Hematopoietic multipotent progenitor cell treated with erythropoietin and hydrocortisone succinate and interleukin-3 and kit ligand, for 6 days (in vitro differentiated cells): ENCODE data around the gene OR4D9.
"Not testable (repeated sequence)": the region's sequence is repeated elsewhere in the genome, so short reads cannot be mapped to it uniquely, and the experiment has no call there.

ENCODE experiments used
- DNase-seq: peaks from one replicate; pipeline ENCODE4 v3.0.0-alpha.2; 2015

OR4D9 gene

DNA sequence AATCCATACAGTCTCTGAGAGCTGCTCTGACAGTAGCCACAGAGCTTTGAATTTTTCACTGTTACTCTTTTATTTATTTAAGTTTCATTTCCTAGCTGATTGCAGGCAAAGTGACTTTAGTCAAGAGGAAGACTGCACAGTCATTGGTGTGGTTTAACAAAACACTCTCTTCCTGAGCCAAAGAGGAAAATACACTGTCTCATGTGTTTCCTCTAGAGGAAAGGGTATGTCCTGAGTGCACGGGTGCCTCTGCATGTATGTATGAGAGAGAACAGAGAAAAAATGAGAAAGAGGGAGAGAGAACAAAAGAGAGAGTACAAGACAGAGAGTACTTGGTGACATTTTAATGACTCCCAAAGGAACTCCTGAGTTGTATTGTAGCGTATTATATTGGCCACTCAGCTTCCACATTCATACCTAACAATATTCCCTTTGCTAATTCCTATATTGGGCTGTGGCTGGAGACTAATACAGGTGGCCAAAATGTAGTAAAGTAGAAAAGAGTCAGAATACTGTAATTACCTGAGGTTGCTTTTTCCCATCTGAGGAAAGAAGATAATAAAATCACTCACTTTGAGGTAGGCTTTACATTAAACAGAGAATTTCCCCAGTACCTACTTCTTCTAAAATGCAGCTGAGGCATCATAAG lies at the start of gene OR4D9:
Gene OR4D9 (plus strand): TSS at position 599 of the 649 bp plus-strand sequence. CDS start 3,374 bp downstream, outside the sequence.
- peak; percentile 63 for DNase-seq

DNA sequence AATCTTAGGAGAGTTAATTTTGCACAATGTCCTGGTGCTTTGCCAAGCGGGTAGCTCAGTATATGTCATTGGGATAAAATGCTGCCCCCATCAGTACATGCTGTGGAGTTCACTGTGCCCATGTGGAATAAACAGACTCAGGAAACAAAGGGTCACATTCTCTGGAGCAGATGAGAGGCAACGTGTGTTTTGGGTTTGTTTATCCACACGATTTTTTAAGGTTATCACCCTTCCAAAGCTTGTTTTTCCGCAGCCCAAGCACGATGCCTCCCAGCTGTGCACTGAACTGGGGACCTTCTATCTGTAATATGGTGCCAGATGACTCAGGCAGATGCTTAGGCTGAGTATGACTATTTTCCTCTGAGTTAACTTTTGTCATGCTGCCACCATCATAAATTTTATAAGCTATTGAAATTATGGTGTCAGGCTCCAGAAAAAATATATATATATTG lies 48.1 kb upstream of the OR4D9 start:
- DNase-seq: no peak

DNA sequence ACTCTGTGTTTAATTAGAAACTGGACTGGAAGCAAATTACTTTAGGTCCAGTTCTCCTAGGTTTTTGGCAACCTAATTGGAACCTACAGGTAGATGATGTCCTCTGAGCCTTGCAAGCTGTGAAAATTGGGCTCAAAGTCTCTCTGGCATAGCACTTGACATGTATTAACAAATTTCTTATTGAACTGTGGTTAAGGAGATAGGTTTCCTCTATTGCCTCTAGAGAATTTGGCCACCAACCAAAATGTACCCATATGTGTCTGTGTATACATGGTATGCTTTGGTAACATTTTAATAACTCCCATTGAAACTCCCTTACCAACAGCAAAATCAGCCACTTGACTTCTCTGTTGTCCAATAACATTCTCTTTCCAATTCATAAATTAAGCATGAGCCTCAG lies 38.3 kb upstream of the OR4D9 start, which contains the start of gene OR4D10:
Gene OR4D10 (plus strand): TSS at position 301 of the 400 bp plus-strand sequence. CDS start 4,115 bp downstream, outside the sequence.
- no peak for DNase-seq

DNA sequence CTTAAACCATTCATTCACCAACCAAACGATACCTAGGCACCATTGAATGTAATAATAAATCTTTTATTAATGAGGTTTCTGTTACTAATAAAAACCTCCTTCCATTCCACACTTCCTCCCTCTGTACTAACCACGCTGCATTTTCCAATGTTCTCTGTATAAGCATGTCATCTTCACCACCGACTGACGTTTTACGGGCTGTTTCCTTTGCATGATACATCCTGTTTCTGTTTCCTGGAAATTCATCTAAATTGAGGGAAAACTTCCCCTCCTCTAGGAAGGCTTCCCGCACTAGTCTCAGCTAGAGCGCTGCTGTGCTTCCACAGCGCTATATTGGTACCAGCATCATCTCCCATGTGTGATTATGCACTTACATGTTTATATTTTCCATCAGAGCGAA lies 36.2 kb upstream of the OR4D9 start:
- no peak for DNase-seq

DNA sequence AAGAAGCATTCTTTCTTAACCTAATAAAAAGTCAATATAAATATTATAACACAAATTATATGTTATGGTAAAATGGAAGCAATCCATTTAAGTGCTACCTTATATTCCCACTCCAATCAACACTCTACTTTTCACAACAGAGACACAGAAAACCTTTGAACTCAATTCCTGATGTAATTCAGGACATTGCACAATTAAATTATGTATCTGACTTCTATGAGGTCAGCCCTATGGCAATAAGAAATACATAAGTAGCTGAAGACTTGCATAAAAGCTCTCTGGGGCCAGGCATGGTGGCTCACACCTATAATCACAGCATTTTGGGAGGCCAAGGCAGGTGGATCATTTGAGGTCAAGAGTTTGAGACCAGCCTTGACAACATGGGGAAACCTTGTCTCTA lies 31.4 kb upstream of the OR4D9 start:
- no peak for DNase-seq

DNA sequence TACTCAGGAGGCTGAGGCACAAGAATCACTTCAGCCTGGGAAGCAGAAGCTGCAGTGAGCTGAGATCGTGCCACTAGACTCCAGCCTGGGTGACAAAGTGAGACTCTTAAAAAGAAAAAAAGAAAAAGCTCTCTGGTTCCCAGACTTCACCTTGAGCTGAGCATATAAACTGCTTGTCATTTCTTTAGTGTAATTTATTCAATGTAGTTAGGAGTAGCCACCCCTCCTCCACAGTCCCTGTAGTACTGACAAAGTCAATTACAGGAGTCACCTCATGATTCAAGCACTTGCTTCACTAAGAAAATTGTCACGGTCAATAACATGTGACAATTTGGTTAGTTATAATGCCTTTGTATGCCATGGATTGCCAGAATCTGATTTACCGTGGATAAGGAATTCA lies 31.0 kb upstream of the OR4D9 start:
- DNase-seq: no peak

DNA sequence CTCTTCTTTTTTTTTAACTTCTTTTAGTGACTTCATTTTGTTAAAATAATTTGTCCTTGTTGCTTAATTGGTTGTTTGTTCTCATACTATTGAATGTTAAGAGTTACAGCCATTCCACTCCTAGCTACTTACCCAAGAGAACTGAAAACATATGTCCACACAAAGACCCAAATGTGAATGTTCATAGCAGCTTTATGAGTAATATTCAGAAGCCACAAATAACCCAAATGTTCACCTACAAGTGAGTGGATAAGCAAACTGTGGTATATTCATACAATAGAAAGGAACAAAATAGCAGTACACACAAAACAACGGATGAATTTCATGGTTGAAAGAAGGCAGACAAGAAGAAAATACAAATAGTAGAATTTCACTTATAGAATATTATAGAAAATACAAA lies 9.4 kb upstream of the OR4D9 start:
- no peak for DNase-seq

DNA sequence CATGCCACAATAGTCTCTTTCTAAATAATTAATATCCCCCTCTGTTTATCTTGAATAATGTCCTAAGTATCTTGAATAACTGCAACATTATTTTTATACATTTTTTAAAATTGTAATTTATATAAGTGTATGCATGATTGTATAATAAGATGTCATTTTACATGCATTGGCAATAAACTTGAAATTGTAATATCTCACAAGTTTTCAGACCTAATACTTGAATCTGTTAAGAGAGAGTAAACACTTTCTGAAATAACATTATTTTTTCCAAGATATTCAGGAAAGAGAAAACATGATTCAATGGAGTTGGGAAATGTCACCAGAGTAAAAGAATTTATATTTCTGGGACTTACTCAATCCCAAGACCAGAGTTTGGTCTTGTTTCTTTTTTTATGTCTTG lies 8.1 kb upstream of the OR4D9 start, which contains the start of gene OR4D11:
Gene OR4D11 (plus strand): TSS at position 301 of the 400 bp plus-strand sequence. CDS start 0 bp downstream, at position 301.
- DNase-seq: no peak

DNA sequence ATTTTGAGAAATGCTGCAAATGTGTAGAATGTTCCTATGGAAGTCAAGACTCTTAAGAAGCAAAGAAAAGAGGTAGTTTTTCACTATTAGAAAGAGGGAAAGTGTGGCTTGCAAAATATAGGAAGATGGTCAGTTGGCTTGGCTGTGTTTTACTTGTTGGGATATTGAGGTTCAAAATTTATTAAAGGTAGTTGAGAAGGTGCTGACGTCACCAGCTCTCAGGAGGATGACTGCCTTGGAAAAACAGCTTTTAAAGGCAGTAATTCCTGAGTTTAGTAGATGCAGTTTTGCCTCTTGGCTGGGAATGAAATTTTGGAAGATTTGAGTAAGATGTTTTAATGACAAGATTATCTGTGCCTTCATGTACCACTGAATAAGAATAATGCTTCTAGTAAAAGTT lies 336 bp downstream of the OR4D9 start:
- DNase-seq: no peak

DNA sequence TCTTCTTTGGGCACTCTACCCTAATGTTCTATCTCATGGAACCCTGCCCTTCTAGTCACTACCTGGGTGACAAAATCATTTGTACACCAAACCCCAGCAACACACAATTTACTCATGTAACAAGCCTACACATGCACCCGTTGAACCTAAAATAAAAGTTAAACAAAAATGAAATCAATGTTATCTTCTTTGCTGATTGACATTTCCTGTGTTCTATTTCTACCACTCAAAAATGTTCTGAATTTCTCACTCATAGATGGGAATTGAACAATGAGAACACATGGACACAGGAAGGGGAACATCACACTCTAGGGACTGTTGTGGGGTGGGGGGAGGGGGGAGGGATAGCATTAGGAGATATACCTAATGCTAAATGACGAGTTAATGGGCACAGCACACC lies 8.8 kb downstream of the OR4D9 start:
- DNase-seq: not testable (repeated sequence)

DNA sequence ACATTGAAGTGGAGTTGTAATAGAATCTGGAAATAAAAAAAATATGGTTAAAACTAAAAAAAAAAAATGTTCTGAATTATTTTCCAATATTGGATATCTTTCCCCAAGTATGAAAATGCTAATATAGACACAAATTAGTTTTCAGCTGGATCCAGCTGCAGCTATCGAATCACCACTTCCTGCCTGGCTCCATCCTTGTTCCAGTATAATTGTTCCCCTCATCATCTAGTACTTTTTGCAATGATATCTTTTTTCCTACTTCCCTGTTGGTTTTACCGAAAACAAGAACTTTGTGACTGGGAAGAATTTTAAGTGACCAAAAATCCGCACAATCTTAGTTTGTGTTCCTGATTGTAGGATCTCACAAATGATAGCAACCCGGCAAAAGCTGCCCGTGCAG lies 9.4 kb downstream of the OR4D9 start:
- no peak for DNase-seq

DNA sequence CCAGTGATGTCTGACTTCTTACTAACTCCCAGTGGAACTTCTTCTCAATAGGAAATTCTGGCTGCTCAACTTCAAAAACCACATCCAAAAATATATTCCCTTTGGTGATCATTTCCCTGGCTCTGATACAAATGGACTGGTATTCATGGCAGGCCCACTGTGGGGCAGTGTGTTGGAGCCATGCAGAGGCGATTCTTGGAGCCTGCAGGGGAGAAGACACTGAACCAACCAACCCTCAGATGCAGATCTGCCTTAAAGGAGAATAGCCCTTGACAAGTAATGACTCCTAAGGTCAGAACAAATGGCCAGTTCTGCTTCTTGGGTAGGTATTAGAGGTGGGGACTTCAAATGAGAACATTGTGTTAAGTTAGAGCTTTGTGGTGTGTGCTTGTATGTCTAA lies 12.2 kb downstream of the OR4D9 start:
- peak; percentile 15 for DNase-seq

DNA sequence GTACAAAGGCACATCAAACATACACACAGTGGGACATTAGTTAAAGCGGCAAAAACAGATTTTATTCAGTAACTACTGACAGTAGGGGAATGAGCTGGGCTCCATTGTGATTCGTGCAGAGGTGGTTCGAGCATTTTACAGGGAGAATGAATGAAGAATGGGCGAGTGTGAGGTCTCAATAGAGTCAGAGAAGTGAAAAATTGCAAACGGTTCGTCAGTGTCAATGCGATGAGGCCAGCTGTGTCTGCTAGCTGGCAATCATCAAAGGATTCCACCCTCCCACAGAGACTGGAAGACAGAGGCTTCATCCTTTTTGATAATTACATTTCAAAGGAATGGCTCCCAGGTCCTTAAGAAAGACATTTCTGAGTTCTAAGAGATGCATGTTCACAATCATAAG lies 17.4 kb downstream of the OR4D9 start:
- no peak for DNase-seq

DNA sequence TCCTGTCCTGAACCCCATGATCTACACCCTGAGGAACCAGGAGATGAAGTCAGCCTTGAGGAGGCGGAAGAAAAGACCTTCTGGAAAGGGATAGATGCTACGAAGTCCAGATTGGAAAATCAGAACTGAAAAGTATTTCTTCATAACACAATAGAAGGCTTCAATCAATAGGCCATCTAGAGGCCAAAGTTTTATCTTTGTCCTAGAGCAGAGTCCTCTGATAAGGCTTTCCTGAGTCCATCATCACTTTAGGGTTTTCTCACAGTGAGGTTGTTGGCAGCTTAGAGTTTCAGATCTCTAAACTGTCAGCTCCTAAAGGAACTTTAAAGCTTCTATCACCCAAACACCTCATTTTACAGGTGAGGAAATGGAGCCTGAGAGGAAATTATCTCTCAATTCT lies 21.3 kb downstream of the OR4D9 start:
- DNase-seq: no peak

DNA sequence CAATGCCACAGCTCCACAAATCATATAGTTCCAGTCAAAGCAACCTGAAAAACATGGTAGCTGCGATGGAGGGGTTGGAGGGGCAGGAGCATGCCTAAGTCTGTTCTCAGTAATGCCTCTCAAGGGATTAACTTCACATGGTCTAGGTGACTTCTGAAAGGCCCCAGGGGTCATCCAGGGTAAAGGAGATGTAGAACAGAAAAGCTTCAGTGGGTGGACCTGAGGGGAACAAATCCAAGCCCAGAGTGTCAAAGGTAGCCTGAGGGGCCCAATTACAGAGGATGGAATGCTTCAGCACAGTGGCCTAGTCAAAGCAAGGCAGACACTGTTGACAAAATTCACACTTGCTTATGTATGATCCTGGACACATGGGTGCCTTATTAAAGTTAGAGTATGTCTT lies 23.3 kb downstream of the OR4D9 start:
- no peak for DNase-seq

DNA sequence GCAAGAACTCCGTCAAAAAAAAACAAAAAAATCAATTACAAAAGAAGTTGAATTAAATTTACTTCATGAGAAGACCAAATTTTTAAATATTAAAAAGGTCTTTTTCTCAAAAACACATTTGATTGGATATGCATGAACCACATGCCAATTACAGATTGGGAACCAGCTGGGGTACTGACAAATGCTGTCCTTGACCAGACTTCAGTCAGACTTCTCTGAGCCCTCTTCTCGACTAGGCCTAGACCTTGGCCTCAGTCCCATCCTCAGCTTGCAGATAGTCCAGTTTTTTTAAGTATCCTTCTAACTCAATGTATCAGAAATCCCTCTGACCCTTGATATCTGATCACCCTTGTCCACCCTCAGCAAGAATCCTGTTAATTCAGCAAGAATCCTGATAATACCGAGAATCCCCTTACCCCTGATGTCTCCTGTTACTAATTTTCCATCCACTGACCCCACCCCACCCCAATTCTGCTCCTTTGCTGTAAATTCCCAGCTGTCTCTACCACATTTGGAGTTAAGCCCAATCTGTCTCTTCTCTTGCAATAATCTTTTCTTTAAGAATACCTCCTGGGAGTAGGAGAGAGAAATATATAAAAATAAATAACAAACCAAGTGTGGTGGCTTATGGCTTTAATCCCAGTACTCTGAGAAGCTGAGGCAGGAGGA lies 30.9 kb downstream of the OR4D9 start:
- DNase-seq: no peak

DNA sequence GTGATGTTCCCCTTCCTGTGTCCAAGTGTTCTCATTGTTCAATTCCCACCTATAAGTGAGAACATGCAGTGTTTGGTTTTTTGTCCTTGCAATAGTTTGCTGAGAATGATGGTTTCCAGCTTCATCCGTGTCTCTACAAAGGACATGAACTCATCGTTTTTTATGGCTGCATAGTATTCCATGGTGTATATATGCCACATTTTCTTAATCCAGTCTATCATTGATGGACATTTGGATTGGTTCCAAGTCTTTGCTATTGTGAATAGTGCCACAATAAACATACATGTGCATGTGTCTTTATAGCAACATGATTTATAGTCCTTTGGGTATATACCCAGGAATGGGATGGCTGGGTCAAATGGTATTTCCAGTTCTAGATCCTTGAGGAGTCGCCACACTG lies 32.4 kb downstream of the OR4D9 start:
- DNase-seq: not testable (repeated sequence)

DNA sequence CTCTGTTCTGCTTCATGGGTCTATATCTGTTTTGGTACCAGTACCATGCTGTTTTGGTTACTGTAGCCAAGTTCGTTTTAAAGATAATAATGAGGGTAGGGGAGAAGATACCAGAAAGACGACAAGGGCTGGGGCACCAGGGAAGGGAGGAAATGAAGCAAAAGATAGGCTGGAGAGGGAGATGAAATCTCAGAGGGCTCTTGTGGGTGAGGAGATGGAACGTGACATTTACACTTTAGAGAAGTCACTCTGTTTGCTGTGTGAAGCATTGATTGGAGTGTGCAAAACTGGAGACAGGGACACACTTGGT lies 33.5 kb downstream of the OR4D9 start:
- peak; percentile 6 for DNase-seq

DNA sequence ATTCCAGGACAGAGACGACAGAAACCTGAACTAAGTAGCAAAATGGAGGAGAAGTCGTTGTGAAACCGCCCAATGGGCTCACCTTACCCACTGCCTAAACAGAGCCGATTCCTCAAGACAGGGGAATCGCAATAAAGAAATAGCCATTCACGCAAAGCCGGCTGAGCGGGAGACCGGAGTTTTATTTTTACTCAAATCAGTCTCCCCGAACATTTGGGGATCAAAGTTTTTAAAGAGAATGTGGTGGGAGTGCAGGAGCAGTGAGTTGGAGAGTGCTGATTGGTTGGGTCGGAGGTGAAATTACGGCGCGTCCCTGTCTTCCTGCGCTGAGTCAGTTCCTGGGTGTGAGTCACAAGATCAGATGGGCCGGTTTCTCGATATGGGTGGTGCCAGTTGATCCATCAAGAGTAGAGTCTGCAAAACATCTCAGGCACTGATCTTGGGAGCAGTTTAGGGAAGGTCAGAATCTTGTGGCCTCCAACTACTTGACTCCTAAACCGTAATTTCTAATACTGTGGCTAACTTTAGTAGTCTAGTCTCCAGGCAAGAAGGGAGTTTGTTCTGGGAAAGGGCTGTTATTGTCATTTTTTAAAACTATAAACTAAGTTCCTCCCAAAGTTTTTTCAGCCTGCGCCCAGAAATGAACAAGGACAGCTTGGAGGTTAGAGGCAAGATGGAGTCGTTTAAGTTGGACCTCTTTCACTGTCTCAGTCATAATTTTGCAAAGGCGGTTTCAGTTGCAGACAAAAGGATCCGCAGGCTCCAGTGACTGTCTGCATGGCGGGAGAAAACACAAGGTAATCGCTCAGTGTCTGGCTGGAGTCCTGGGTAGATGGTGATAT lies 34.1 kb downstream of the OR4D9 start:
- DNase-seq: peak; percentile 54

DNA sequence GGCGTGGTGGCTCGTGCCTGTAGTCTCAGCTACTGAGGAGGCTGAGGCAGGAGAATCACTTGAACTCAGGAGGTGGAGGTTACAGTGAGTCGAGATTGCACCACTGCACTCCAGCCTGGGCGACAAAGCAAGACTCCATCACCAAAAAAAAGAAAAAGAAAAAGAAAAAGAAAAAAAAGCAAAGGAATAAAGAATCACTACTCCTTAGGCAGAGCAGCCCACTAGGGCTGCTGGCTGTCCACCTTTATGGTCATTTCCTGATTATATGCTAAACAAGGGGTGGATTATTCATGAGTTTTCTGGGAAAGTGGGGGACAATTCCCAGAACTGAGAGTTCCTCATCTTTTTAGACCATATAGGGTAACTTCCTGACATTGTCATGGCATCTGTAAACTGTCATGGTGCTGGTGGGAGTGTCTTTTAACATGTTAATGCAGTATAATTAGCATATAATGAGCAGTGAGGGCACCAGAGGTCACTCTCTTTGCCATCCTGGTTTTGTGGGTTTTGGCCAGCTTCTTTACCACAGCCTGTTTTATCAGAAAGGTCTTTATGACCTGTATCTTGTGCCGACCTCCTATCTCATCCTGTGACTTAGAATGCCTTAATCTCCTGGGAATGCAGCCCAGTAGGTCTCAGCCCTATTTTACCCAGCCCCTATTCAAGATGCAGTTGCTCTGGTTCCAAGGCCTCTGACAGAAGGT lies 36.4 kb downstream of the OR4D9 start:
- DNase-seq: peak; percentile 82

DNA sequence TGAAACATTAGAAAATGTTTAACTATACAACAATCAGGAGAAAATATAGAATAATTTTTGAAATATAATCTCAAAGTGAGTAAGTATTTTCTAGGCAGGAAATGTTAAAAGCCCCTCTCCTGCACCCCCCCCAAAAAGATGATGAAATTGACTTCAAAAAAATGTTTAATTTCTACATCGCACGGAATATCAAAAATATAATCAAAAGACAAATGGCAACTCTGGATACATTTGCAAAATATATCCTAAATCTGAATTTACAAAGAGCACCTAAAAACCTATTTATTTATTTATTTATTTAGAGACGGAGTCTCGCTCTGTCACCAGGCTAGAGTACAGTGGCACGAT lies 36.9 kb downstream of the OR4D9 start:
- DNase-seq: no peak

DNA sequence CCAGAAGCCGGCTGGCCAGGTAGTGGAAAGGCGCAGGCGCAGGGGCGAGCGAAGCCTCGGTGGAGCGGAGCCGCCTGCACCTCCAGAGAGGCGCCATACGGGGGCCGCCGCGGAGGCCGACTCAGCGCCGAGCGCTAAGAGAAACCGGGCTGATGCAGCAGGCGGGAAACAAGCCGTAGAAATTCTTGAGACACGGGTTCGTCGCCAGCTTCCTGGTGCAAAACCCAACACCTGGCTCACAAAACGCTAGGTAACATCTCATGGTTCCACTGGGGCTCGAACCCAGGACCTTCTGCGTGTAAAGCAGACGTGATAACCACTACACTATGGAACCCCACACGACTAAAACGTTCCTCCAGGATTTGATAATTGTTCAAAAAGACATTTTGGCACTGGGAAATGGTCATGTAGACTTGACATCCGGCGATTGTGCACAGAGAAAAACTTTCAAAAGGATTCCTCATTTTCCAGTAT lies 39.1 kb downstream of the OR4D9 start:
- peak; percentile 96 for DNase-seq
